SK-N-DZ (cell line): ENCODE results near the gene PAX6.

Experiments
- DNase-seq: peaks from one replicate; pipeline ENCODE4 v3.0.0-alpha.2; 2015; ENCODE audit warnings: low spot score

The PAX6 gene

DNA sequence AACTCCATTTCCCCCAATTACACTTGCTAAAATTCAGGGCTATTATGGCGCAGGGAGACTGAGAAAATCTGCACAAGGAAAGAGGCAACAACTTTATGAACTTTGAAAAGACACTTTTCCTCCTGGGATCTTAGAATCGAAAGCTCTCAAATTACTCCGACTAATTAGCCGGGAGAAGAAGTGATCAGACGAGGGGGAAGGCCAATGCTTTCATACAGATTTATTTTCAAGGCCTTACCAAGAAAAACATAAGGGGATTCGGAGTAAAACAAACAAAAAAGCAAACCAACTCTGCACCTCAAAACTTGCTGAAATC, 1.6 kb downstream of the PAX6 start:
- no peak for DNase-seq

DNA sequence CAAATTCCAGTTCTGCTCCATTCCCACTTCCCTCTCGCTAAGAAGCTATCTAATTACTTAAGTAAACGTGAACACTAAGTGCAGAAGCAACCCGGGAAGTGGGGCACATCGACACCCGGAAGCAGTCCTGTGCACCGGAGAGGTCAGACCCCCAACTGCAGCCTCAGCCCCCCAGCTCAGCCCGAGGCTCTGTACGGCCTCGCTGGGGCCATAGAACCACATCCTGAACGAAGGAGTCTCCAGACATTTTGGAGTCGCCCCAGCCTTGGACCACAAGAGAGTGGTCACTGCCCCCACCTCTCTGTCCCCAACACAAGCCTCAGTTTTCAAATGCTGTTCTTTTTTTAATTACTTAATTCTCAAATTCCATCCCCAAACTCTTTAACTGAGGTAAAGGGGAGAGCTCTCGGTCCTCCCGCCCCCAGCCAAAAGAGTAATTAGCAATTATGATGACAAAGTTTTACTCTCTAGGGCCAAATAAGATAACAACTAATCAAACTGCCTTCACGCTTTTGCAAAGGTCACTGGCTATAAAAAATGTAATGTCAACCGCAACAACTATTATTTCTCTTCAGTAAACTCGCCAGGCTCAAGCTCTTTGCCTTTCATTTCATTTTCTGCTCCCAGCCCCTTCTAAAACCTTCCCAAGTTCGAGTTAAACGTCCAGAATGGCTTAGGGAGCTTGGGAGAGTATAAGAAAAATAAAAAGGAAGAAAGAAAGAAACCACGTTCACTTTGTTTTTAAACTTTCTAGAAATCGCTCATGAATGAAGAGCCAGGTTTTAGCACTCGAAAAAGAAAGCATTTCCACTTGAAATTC, 2.2 kb downstream of the PAX6 start:
- DNase-seq, result no peak

DNA sequence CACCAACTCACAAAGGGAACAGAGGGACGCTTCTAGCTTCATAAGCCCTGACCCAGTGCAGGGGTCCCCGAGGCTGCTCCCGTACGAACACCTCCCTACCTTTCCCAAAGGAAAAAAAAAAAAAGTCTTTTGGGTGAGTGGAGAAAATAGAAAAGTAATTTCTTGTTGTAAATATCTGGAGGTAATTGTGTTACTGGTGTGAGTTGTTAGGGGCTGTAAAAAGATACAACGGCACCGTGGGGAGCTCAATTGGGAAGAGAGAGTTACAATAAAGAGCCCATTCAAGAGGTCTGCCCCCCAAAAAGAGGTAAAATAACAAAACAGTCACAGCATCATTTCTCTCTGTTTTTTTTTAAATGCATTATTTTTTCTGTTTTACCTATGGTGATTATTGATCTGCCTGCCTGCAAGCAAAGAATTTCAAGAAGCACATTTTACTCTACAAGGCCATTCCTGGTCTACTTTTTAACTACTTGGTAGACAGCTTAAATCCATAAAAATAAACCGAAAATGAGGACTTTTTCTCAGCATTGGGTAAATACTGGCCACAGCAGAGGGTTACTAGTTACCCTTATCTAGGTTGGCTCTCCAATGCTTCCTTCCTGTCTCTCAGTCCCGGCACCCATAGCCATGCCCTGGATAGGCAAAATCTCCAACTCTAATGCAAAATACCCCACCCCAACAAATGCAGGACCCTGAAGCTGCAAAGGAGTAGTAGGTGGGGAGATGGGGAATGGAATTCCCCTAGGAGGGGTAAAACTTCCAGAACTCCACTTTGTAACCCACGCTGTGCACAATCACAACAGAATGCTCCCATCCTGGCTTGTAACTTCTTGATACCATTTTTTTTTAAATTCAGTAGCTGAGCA, 3.1 kb downstream of the PAX6 start:
- DNase-seq, result no peak

- DNase-seq, result no peak
These were observed 4.0 kb downstream of the PAX6 start for GRCh38 chr11:31806928-31807798.

- no peak for DNase-seq
These were observed 4.8 kb downstream of the PAX6 start for GRCh38 chr11:31806186-31806927.

DNA sequence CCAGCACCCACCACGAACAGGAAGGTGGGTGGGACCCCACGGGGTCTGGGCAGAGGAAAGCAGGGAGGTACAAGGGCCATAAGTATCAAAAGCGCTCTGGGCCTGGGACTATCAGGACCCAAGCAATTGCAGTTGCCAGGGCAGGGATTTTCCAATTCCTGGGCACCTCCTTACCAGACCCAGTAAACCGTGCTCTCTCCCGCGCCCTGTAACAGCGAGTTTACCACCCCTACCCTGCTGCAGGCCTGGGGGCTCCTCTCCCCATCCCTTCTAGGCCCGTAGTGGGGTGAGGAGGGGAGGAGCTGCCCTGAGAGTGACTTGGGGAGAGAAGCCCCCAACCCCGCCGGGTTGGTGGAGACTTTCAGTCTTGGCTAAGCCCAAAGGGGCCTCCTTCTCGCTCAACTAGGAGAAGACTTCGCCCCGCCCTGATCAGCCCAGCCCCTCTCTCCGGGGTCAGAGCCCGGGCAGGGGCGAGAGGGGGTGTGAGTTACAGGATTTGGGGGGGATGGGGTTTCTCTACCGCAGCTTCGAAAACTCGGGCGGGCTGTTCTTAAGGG, 5.4 kb downstream of the PAX6 start:
- DNase-seq, result no peak

- DNase-seq, result no peak
These were observed 6.0 kb downstream of the PAX6 start for GRCh38 chr11:31805037-31805628.

DNA sequence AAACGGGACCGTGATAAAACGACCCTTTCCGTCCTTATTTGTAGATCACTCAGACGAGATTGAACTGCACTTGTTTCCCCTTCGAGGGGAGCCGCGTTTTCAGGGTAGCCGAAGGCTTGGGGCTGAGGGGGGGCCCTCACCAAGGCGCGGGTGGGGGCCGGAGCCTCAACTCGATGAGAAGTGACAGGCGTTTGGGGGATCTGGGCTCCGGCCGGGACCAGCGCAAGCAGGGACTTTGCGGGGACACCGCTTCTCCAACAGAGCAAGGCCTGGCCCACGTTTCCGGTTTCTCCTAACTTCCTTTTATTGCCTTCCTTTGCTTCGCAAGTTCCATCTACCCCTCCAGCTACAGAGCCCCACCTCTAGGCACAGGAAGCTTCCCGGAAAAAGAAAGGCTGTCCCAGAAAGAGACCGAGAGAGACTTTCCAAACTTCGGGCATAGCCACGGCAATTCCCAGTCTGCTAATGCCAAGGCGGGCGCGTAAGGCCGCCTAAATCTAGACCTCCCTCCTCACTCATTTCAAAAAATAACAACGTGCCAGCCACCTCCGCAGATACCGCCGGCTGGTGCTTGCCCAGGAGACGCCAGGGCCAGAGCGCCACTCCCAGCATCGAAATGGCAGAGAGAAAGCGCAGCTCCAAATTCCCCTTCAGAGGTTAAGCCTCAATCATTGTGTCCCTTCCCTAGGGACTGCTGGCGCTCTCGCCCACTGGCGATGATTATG, 6.6 kb downstream of the PAX6 start:
- no peak for DNase-seq

DNA sequence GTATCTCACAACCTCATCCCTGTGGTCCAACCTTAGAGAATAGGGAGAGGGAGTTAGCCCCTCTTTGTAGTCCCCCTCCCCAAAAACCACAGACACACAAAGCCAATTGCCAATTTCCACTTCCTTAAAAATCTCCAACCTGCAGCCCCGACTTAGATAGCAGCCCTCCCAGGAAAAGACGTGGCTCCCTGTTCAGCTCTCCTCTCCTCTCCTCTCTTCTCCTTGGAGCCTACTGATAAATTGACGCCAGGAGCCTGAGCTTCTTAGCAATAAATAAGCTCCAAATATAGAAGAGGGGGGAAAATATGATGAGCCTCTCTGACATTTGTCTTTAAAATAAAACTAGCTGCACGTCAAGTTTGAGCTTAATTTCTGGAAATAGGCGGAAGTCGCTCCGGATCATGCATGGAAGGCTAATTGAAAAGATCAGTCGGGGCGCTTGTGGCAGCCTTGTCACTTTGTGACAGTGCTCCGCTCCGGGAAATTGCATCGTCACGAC, 7.3 kb downstream of the PAX6 start:
- no peak for DNase-seq

DNA sequence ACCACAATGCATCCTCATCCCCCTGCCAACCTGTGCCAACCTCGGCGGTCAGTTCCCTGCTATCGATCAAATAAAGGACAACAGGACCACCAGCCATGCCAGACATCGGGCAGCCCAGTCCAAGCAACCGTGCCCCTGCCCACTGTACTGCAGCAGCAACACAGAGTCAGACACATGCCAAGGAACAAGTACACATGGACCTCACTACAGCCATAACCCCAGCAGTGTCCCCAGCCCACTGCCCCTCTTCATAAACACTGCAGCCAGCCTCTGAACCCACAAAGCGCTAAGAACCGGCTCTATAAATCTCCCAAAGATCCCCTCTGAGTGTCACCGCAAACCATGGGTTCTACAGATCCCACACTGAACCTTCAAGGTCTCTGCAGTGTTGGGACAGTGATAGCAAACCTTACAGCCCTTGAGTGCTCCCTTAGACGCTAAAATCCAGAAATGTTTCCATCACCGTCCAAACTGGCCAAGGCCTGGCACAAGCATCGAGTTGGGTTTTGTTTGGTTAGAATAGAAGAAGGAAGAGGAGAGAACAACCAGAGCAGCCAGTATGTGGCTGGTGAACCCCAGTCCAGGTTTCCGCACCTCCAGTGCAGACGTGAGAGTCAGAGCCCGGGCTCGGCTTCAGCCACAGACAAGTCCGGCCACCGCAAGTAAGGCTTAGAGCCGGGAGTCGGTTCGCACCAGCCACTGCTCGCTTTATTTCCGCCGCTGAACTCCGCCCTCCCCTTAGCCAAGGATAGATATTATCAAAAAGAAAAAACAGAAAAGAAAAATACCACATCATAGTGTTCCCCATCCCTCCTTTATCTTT, 7.9 kb downstream of the PAX6 start:
- DNase-seq, result no peak

GRCh38 chr11:31802609-31802989, 8.5 kb downstream of the PAX6 start:
- no peak for DNase-seq

GRCh38 chr11:31802000-31802551, 9.0 kb downstream of the PAX6 start:
- DNase-seq, result no peak

DNA sequence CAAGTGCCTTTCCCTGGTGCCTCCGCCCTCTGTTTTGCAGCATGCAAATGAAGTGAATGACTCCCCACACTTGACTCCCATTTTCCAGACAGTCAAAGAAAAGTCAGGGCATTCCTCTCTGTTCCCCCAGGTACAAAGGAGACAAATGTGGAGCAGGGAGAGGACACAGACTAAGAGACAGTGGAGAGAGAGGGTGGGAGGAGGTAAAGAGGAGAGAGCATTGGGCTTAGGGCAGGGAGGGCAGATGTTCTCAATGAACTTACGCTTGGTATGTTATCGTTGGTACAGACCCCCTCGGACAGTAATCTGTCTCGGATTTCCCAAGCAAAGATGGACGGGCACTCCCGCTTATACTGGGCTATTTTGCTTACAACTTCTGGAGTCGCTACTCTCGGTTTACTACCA, 9.8 kb downstream of the PAX6 start:
- no peak for DNase-seq

DNA sequence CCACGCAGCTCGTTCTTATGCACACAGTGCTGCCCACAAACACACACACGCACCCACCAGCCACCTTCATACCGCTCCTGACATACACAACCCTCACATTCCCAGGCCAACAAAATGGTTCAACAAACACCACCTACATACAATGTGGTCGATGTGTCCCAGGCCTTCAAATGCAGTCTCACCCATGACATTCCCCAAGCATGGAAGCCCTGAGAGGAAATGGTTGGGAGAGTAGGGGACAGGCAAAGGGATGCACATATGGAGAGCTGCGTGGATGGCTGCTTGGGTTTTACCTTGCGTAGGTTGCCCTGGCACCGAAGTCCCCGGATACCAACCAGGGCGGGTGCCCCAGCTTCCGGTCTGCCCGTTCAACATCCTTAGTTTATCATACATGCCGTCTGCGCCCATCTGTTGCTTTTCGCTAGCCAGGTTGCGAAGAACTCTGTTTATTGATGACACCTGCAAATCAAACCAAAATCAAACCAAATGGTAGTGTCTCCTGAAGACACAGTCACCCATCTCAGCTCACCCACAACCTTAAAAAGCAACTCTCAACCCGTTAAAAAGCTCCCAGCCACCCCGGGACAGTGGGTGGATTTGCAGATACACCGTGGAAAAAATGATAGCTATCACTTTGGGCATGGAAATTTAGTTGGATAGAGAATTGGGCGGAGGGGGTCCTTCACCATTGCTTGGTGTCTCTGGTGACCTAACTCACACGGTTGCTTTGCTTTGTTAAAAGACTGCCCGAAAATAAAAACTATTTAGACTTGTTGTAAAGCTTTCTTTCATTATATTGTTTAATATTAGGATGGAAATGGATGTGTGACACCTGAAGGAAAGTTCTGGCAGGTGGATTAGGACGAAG, 10.5 kb downstream of the PAX6 start:
- DNase-seq, result no peak

GRCh38 chr11:31799435-31800397, 11.4 kb downstream of the PAX6 start:
- no peak for DNase-seq
